DOHH2 (cell line): ENCODE results near the gene CELF1.

Experiments
- EZH2phosphoT487 ChIP-seq: fragments of 200-600 bp; sonication (generic); IDR thresholded peaks from 2 replicates; pipeline ENCODE4 v1.6.1; 2017; ENCODE audit warnings: borderline replicate concordance, mild to moderate bottlenecking, antibody characterized with exemption, low read length, moderate library complexity, mixed read lengths
- TF ChIP-seq, protein P1 (sequence below): fragments of 200-600 bp; sonication (generic); IDR thresholded peaks from one replicate; pipeline ENCODE4 v1.5.1; 2014; ENCODE audit warnings: antibody characterized with exemption, mild to moderate bottlenecking, low read depth, low read length; ENCODE audit not compliant: poor library complexity, severe bottlenecking

DNA sequence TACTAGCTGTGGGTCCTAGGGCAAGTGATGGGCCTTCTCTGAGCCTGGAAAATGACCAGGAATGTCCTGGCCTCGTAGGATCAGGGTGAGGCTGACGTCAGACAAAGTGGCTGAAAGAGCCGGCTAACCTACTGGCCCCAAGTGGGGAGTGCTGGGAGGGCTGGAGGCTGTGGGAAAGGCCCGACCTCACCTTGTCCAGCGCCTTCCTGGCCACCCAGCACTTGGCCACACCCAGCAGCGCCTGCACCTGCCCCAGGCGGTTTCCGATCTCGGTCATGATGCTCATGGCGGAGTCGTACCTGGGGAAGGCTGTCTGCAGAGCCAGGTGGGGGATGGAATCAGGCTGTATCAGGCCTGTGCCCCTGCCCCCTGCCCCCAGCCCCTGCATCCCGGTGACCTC lies 111.5 kb downstream of the CELF1 start:
- TF ChIP-seq, protein P1, sequence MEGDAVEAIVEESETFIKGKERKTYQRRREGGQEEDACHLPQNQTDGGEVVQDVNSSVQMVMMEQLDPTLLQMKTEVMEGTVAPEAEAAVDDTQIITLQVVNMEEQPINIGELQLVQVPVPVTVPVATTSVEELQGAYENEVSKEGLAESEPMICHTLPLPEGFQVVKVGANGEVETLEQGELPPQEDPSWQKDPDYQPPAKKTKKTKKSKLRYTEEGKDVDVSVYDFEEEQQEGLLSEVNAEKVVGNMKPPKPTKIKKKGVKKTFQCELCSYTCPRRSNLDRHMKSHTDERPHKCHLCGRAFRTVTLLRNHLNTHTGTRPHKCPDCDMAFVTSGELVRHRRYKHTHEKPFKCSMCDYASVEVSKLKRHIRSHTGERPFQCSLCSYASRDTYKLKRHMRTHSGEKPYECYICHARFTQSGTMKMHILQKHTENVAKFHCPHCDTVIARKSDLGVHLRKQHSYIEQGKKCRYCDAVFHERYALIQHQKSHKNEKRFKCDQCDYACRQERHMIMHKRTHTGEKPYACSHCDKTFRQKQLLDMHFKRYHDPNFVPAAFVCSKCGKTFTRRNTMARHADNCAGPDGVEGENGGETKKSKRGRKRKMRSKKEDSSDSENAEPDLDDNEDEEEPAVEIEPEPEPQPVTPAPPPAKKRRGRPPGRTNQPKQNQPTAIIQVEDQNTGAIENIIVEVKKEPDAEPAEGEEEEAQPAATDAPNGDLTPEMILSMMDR: no peak
- no peak for TF ChIP-seq EZH2phosphoT487
